K562 (cell line): ENCODE measurements around the gene CDC14B. TPM values are rescaled to one million over a fixed set of nuclear protein-coding genes. Genes with fewer than 3 reads are reported as not detected.
A peak's percentile ranks its signal among the peaks of the same experiment; 100 is the strongest.

ENCODE experiments used
- ATAC-seq: fragments of 200-7000 bp; cut with Tn5 transposase; 3 replicates; pipeline ENCODE4 v1.9.1; 2020; ENCODE audit warnings: moderate library complexity
- BruUV-seq: library from RNA; stranded (reverse); fragments of 400-500 nt; replicated peaks from 2 replicates; lab custom pipeline; 2021; lab: Mats Ljungman, UMichigan
- CTCF ChIA-PET: fragments of 300-600 bp; formaldehyde crosslinking; extraction: SDS; loops from one replicate; lab custom pipeline; 2021; ENCODE audit warnings: low intra/inter-chr PET ratio; lab: Yijun Ruan, JAX
- POLR2A ChIA-PET: fragments of 300-600, 350-650 bp; sonication (Branson Sonifier 250); formaldehyde crosslinking; extraction: SDS; loops from one replicate; lab custom pipeline; 2021; ENCODE audit warnings: antibody characterized with exemption, inconsistent platforms; lab: Yijun Ruan, JAX
- DNase-seq, 4 experiments: peaks; one replicate each; pipeline versions ENCODE4 v3.0.0 to v3.0.0-alpha.2; 2011 to 2018; ENCODE audit warnings: low spot score in 3 of 4, mixed read lengths in 3 of 4; ENCODE audit errors: extremely low read depth in 1 of 4
- FAIRE-seq: peaks from 2 replicates; lab custom pipeline; 2011; peaks lifted over from hg19 to GRCh38; lab: Jason Lieb, UNC
- H2AFZ ChIP-seq: 2 replicates; pipeline ENCODE4 v1.6.0; 2011; ENCODE audit warnings: low read depth, low read length, control low read depth, inconsistent platforms
- H3K27ac ChIP-seq: fragments of 200-600 bp; 3 replicates; pipeline ENCODE4 v1.8.0; 2011; ENCODE audit warnings: low read depth, mild to moderate bottlenecking, control low read depth, inconsistent platforms, low read length, moderate library complexity, mixed read lengths; ENCODE audit errors: extremely low read depth
- H3K27me3 ChIP-seq, 2 experiments: fragments of 300-600 bp in 1 of 2; 2 replicates in 1 of 2; 3 replicates in 1 of 2; pipeline versions ENCODE4 v1.6.0 to v1.8.0; 2011; ENCODE audit warnings: inconsistent platforms in 2 of 2, low read length in 2 of 2, mild to moderate bottlenecking in 1 of 2, mixed read lengths in 1 of 2, moderate library complexity in 1 of 2; ENCODE audit not compliant: control insufficient read depth in 2 of 2, insufficient read depth in 2 of 2
- H3K36me3 ChIP-seq: fragments of 300-600 bp; 3 replicates; pipeline ENCODE4 v1.8.0; 2011; ENCODE audit warnings: mild to moderate bottlenecking, low read length, inconsistent platforms; ENCODE audit not compliant: control insufficient read depth, insufficient read depth
- H3K4me1 ChIP-seq, 2 experiments: fragments of 200-600 bp in 1 of 2; replicated peaks in 1 of 2; 2 replicates in 1 of 2; 3 replicates in 1 of 2; pipeline versions ENCODE4 v1.5.1 to v1.8.0; 2011; ENCODE audit warnings: inconsistent platforms in 2 of 2, low read length in 2 of 2, mild to moderate bottlenecking in 1 of 2, mixed read lengths in 1 of 2, moderate library complexity in 1 of 2; ENCODE audit not compliant: control insufficient read depth in 2 of 2, insufficient read depth in 2 of 2
- H3K4me2 ChIP-seq: 2 replicates; pipeline ENCODE4 v1.6.1; 2011; ENCODE audit warnings: low read length, control low read depth, inconsistent platforms, mixed read lengths; ENCODE audit not compliant: insufficient read depth
- H3K4me3 ChIP-seq: fragments of 200-600 bp; sonication (generic), shearing (Covaris generic); 2 replicates; pipeline ENCODE4 v1.5.1; 2016; ENCODE audit warnings: control low read depth, inconsistent platforms
- H3K79me2 ChIP-seq: fragments of 200-600 bp; 3 replicates; pipeline ENCODE4 v1.8.0; 2011; ENCODE audit warnings: low read length, inconsistent platforms; ENCODE audit not compliant: control insufficient read depth, insufficient read depth
- H3K9ac ChIP-seq, 2 experiments: 2 replicates each; pipeline versions ENCODE4 v1.6.0 to v1.6.1; 2011; ENCODE audit warnings: low read depth in 2 of 2, low read length in 2 of 2, control low read depth in 1 of 2, inconsistent platforms in 1 of 2, mild to moderate bottlenecking in 1 of 2, mixed read lengths in 1 of 2; ENCODE audit not compliant: insufficient read depth in 1 of 2
- H3K9me1 ChIP-seq: one replicate; pipeline ENCODE4 v1.6.0; 2011; ENCODE audit warnings: inconsistent platforms, mild to moderate bottlenecking, low read length, moderate library complexity; ENCODE audit not compliant: control insufficient read depth, insufficient read depth
- H3K9me3 ChIP-seq: replicated peaks from 2 replicates; pipeline ENCODE4 v1.5.1; 2011; ENCODE audit warnings: low read depth, low read length, inconsistent platforms; ENCODE audit not compliant: control insufficient read depth, insufficient read depth
- H4K20me1 ChIP-seq: replicated peaks from 2 replicates; pipeline ENCODE4 v1.6.1; 2011; ENCODE audit warnings: low read length, inconsistent platforms, mixed read lengths; ENCODE audit not compliant: control insufficient read depth, insufficient read depth
- CTCF ChIP-seq, 3 experiments: IDR thresholded peaks in 2 of 3; conservative IDR thresholded peaks in 1 of 3; 2 replicates each; pipeline ENCODE4 v1.5.1; 2011 to 2012; ENCODE audit warnings: low read length in 3 of 3, mild to moderate bottlenecking in 3 of 3, control low read depth in 2 of 3, improper control_type of control experiment in 1 of 3, inconsistent platforms in 1 of 3, low read depth in 1 of 3, mixed read lengths in 1 of 3, moderate library complexity in 1 of 3; ENCODE audit not compliant: insufficient read depth in 2 of 3
- HDAC1 ChIP-seq, 2 experiments: fragments of 450-650 bp; IDR thresholded peaks; 2 replicates each; pipeline ENCODE4 v1.6.1; 2016 to 2017; ENCODE audit warnings: inconsistent platforms in 1 of 2, mild to moderate bottlenecking in 1 of 2, moderate library complexity in 1 of 2
- IRF9 ChIP-seq: fragments of 450-650 bp; IDR thresholded peaks from 2 replicates; pipeline ENCODE4 v1.6.1; 2016; ENCODE audit warnings: missing biosample characterization, missing genetic modification characterization
- NFIX ChIP-seq: fragments of 250-450 bp; sonication (Bioruptor Pico); IDR thresholded peaks from 2 replicates; pipeline ENCODE4 v1.4.0; 2020; ENCODE audit warnings: low read depth, mild to moderate bottlenecking, moderate library complexity
- POLR2AphosphoS2 ChIP-seq: IDR thresholded peaks from 2 replicates; pipeline ENCODE4 v1.6.1; 2012; ENCODE audit warnings: low read length, improper control_type of control experiment
- RAD21 ChIP-seq, 2 experiments: fragments of 250-450 bp in 1 of 2; fragments of 450-650 bp in 1 of 2; sonication (Bioruptor Pico) in 1 of 2; formaldehyde crosslinking in 1 of 2; IDR thresholded peaks in 1 of 2; conservative IDR thresholded peaks in 1 of 2; 2 replicates each; pipeline versions ENCODE4 v1.4.0 to v1.8.0; 2020 to 2022; ENCODE audit warnings: mild to moderate bottlenecking in 2 of 2, moderate library complexity in 1 of 2
- REST ChIP-seq, 2 experiments: fragments of 450-650 bp; formaldehyde crosslinking in 1 of 2; IDR thresholded peaks; 2 replicates each; pipeline versions ENCODE4 v1.4.0 to v1.6.1; 2014 to 2020; ENCODE audit warnings: mild to moderate bottlenecking in 2 of 2, borderline replicate concordance in 1 of 2, low read depth in 1 of 2
- SMC3 ChIP-seq: conservative IDR thresholded peaks from 2 replicates; pipeline ENCODE4 v1.6.1; 2011; ENCODE audit warnings: low read depth, low read length, improper control_type of control experiment; ENCODE audit not compliant: insufficient read depth
- WHSC1 ChIP-seq: IDR thresholded peaks from one replicate; pipeline ENCODE4 v1.6.1; 2012; ENCODE audit warnings: low read length, control low read depth, inconsistent platforms
- ZBTB7A ChIP-seq: IDR thresholded peaks from 2 replicates; pipeline ENCODE4 v1.6.1; 2011; ENCODE audit warnings: low read depth, mild to moderate bottlenecking, low read length, moderate library complexity, borderline replicate concordance; ENCODE audit not compliant: control insufficient read depth
- ZC3H11A ChIP-seq: IDR thresholded peaks from 2 replicates; pipeline ENCODE4 v1.6.1; 2012; ENCODE audit warnings: low read depth, low read length, improper control_type of control experiment
- in situ Hi-C: fragments of 300-500 bp; cut with MboI; formaldehyde crosslinking; loops from 4 replicates; pipeline ENCODE4 v1.15.0; 2018; ENCODE audit warnings: inconsistent platforms, mixed read lengths
- intact Hi-C: fragments of 100-400 bp; cut with micrococcal nuclease; formaldehyde crosslinking; loops from 2 replicates; pipeline ENCODE4 v1.14.2; 2022
- polyA plus RNA-seq, 8 experiments: library from polyadenylated mRNA; depleted of rRNA in 4 of 8; stranded (reverse) in 5 of 8; unstranded in 3 of 8; fragments of >200 nt; fragmentation: Nextera tagmentation in 2 of 8; fragmentation: Illumina TruSeq in 1 of 8; extraction: Ambion mirVana in 2 of 8; extraction: Trizol in 1 of 8; gene quantifications; 2 replicates each; pipeline versions ENCODE4 v1.2.1 to v1.2.3, GENCODE V29; 2011 to 2014; ENCODE audit warnings: inconsistent platforms in 1 of 8, missing spikeins in 1 of 8
- total RNA-seq, 7 experiments: library from RNA; depleted of rRNA in 6 of 7; stranded (reverse); fragments of >200 nt in 6 of 7; fragmentation: Illumina TruSeq in 2 of 7; extraction: Trizol in 2 of 7; gene quantifications; 2 replicates each; pipeline versions ENCODE4 v1.2.1 to v1.2.3, GENCODE V29; 2011 to 2021; ENCODE audit warnings: low replicate concordance in 1 of 7

Gene CDC14B
- total and polyA plus RNA-seq, 9 of the 15 experiments (the other 6 are each of a cell fraction or from before 2014, with no cell fraction given): 1.4 to 6.0 (median 3.8) TPM

- no peaks in the 10 kb centered on the region for H3K9me3 ChIP-seq
- no peak overlapping the region for H3K4me3 ChIP-seq
- POLR2A ChIA-PET: no interaction called here
- CTCF ChIA-PET: no interaction called here
- intact Hi-C loops (loop anchor here (5.0 to 10.0 kb wide), 2 partner anchors 57 to 209 kb away; no protein-coding TSS in a partner anchor), in situ Hi-C loops (loop anchor here (25.0 kb wide), 1 partner anchor 214 kb away; no protein-coding TSS in a partner anchor)
- no peaks in the 10 kb centered on the region; the same call in 2 of the 3 replicates for H3K79me2 ChIP-seq
- peaks cover 43% of the 10 kb centered on the region for H3K36me3 ChIP-seq
- no peak for ATAC-seq
- H3K9ac ChIP-seq: no peak overlapping the region
- no peaks in the 10 kb centered on the region for H4K20me1 ChIP-seq
- H3K9me1 ChIP-seq: no peaks in the 10 kb centered on the region
- H3K4me1 ChIP-seq: peaks cover 5 to 12% of the 10 kb centered on the region in 2 experiments; a peak in 4 of 5 replicates
- no peak overlapping the region for H2AFZ ChIP-seq
- DNase-seq: no peak
- BruUV-seq: no TSS peak
- FAIRE-seq: peak; percentile 74
- no peak overlapping the region for H3K4me2 ChIP-seq
- H3K27me3 ChIP-seq: no peaks in the 10 kb centered on the region
- H3K27ac ChIP-seq: no peak overlapping the region
- TF ChIP-seq SMC3 (no peak), WHSC1 (no peak), POLR2AphosphoS2 (no peak), RAD21 (CRISPR knock-in tag; conservative IDR thresholded peaks at IDR 0.05 in 1 of 2, IDR thresholded peaks at IDR 0.05 in 1 of 2) (peak in 1 of 2 experiments; percentile 71; a peak in 3 of 4 replicates), ZBTB7A (no peak), HDAC1 (IDR thresholded peaks at IDR 0.05) (no peak), IRF9 (tag) (no peak), REST (IDR thresholded peaks at IDR 0.05; ENCODE audit: borderline replicate concordance) (peak; percentile 36; the same call in 1 of the 2 replicates), REST (CRISPR knock-in tag; IDR thresholded peaks at IDR 0.05; ENCODE audit: low read depth) (no peak), NFIX (CRISPR knock-in tag) (no peak), CTCF (IDR thresholded peaks at IDR 0.05 in 2 of 3, conservative IDR thresholded peaks at IDR 0.05 in 1 of 3; ENCODE audit: insufficient read depth in 2 of 3, low read depth in 1 of 3, low read length in 3 of 3) (peak in 1 of 3 experiments; percentile 59; a peak in 2 of 6 replicates), ZC3H11A (no peak)
Measured at GRCh38 chr9:96651626-96652025, 32.0 kb upstream of the CDC14B start.
